GM23338 (cell line): ENCODE data around the gene MEMO1. TPM values are rescaled to one million over a fixed set of nuclear protein-coding genes. Genes with fewer than 3 reads are reported as not detected.
"Not testable (repeated sequence)": the region's sequence is repeated elsewhere in the genome, so short reads cannot be mapped to it uniquely, and the experiment has no call there.

ENCODE experiments used
- ATAC-seq: fragments of 200-7000 bp; cut with Tn5 transposase; 3 replicates; pipeline ENCODE4 v1.9.1; 2020
- DNase-seq: peaks from one replicate; pipeline ENCODE4 v3.0.0-alpha.2; 2015; ENCODE audit warnings: low spot score
- H2AFZ ChIP-seq: fragments of 200-600 bp; sonication (generic); 2 replicates; pipeline ENCODE4 v1.8.0; 2016; ENCODE audit warnings: antibody characterized with exemption, mild to moderate bottlenecking, moderate library complexity
- H3F3A ChIP-seq: fragments of 200-600 bp; sonication (generic); replicated peaks from 2 replicates; pipeline ENCODE4 v1.8.0; 2017; ENCODE audit warnings: antibody characterized with exemption, mixed run types, low read depth
- H3K27ac ChIP-seq: fragments of 200-600 bp; sonication (generic); 2 replicates; pipeline ENCODE4 v1.6.1; 2016; ENCODE audit warnings: low read depth
- H3K27me3 ChIP-seq: fragments of 200-600 bp; sonication (generic); 2 replicates; pipeline ENCODE4 v1.8.0; 2016; ENCODE audit warnings: mild to moderate bottlenecking, mixed run types, moderate library complexity; ENCODE audit not compliant: insufficient read depth
- H3K36me3 ChIP-seq: fragments of 200-600 bp; sonication (generic); 2 replicates; pipeline ENCODE4 v1.8.0; 2016; ENCODE audit warnings: mild to moderate bottlenecking; ENCODE audit not compliant: insufficient read depth
- H3K4me1 ChIP-seq: fragments of 200-600 bp; sonication (generic); 2 replicates; pipeline ENCODE4 v1.8.0; 2016; ENCODE audit warnings: mild to moderate bottlenecking, moderate library complexity; ENCODE audit not compliant: insufficient read depth
- H3K4me2 ChIP-seq: fragments of 200-600 bp; sonication (generic); 2 replicates; pipeline ENCODE4 v1.7.1; 2017; ENCODE audit warnings: mixed run types
- H3K4me3 ChIP-seq: fragments of 200-600 bp; sonication (generic); 2 replicates; pipeline ENCODE4 v1.6.1; 2016; ENCODE audit warnings: mixed run types
- H3K79me2 ChIP-seq: fragments of 200-600 bp; sonication (generic); replicated peaks from 2 replicates; pipeline ENCODE4 v1.8.0; 2017; ENCODE audit warnings: mild to moderate bottlenecking; ENCODE audit not compliant: insufficient read depth
- H3K9me2 ChIP-seq: fragments of 200-600 bp; sonication (generic); 2 replicates; pipeline ENCODE4 v1.8.0; 2017; ENCODE audit not compliant: insufficient read depth
- H4K20me1 ChIP-seq: fragments of 200-600 bp; sonication (generic); replicated peaks from 2 replicates; pipeline ENCODE4 v1.8.0; 2017; ENCODE audit warnings: mild to moderate bottlenecking; ENCODE audit not compliant: insufficient read depth
- H3K27ac Mint-ChIP-seq: 2 replicates; pipeline ENCODE4 v1.8.0; 2020; ENCODE audit warnings: inconsistent platforms, mild to moderate bottlenecking, moderate library complexity, mixed read lengths
- H3K27me3 Mint-ChIP-seq: 3 replicates; pipeline ENCODE4 v1.8.0; 2022; ENCODE audit warnings: low read depth, mild to moderate bottlenecking, moderate library complexity, mixed read lengths, inconsistent platforms; ENCODE audit not compliant: insufficient read depth, poor library complexity
- H3K36me3 Mint-ChIP-seq: 3 replicates; pipeline ENCODE4 v1.8.0; 2021; ENCODE audit warnings: low read depth, mild to moderate bottlenecking, inconsistent platforms, moderate library complexity, mixed read lengths
- H3K4me1 Mint-ChIP-seq: 3 replicates; pipeline ENCODE4 v1.8.0; 2020; ENCODE audit warnings: mild to moderate bottlenecking, inconsistent platforms, mixed read lengths
- H3K4me3 Mint-ChIP-seq: 3 replicates; pipeline ENCODE4 v1.8.0; 2021; ENCODE audit warnings: moderate library complexity, mild to moderate bottlenecking, inconsistent platforms, mixed read lengths
- H3K9me3 Mint-ChIP-seq: 3 replicates; pipeline ENCODE4 v1.8.0; 2020; ENCODE audit warnings: moderate library complexity, mild to moderate bottlenecking, inconsistent platforms, mixed read lengths
- ETS1 ChIP-seq: IDR thresholded peaks from 2 replicates; pipeline ENCODE4 v1.6.1; 2016; ENCODE audit warnings: antibody characterized with exemption
- EZH2 ChIP-seq: fragments of 200-600 bp; sonication (generic); IDR thresholded peaks from one replicate; pipeline ENCODE4 v1.8.0; 2017; ENCODE audit warnings: antibody characterized with exemption, mild to moderate bottlenecking, low read depth; ENCODE audit not compliant: unreplicated experiment
- JUNB ChIP-seq: IDR thresholded peaks from one replicate; pipeline ENCODE4 v1.6.1; 2016; ENCODE audit warnings: antibody characterized with exemption; ENCODE audit not compliant: unreplicated experiment
- POLR2AphosphoS5 ChIP-seq: IDR thresholded peaks from 2 replicates; pipeline ENCODE4 v1.6.1; 2016; ENCODE audit warnings: antibody characterized with exemption, low read depth
- REST ChIP-seq: IDR thresholded peaks from one replicate; pipeline ENCODE4 v1.6.1; 2018; ENCODE audit warnings: antibody characterized with exemption; ENCODE audit not compliant: unreplicated experiment
- ZNF462 ChIP-seq: fragments of 250-450 bp; sonication (Bioruptor Pico); IDR thresholded peaks from 2 replicates; pipeline ENCODE4 v1.5.0; 2020; ENCODE audit warnings: mild to moderate bottlenecking, moderate library complexity
- polyA plus RNA-seq: library from polyadenylated mRNA; unstranded; fragments of >200 nt; fragmentation: Nextera tagmentation; extraction: Ambion mirVana; gene quantifications from 2 replicates; pipeline ENCODE4 v1.2.1, GENCODE V29; 2016
- total RNA-seq: library from RNA; depleted of rRNA; stranded (reverse); fragments of >200 nt; shearing (Covaris generic); gene quantifications from 2 replicates; pipeline ENCODE4 v1.2.3, GENCODE V29; 2014

Gene MEMO1
- total and polyA plus RNA-seq, 2 experiments from 2014 or later: 39.1 to 67.0 TPM

- H3K27me3 Mint-ChIP-seq, H3F3A ChIP-seq, H3K4me2 ChIP-seq, H3K4me1 ChIP-seq, H3K9me3 Mint-ChIP-seq, H3K36me3 ChIP-seq, H3K27ac Mint-ChIP-seq, H3K27me3 ChIP-seq, H2AFZ ChIP-seq, H3K27ac ChIP-seq, H3K9me2 ChIP-seq: not testable (repeated sequence)
- Mint-ChIP-seq H3K4me1 (peaks cover 37% of the 10 kb centered on the region), H3K36me3 (peaks cover 19% of the 10 kb centered on the region), H3K4me3 (peak overlapping the region; percentile 49; the same call in 2 of the 3 replicates)
- Histone ChIP-seq H3K79me2 (peaks cover 43% of the 10 kb centered on the region), H4K20me1 (peaks cover 31% of the 10 kb centered on the region), H3K4me3 (peak overlapping the region; percentile 41; the same call in 1 of the 2 replicates)
- peak; percentile 57 for ATAC-seq
- peak; percentile 27 for DNase-seq
Observed at GRCh38 chr2:32010280-32010669, 533 bp downstream of the MEMO1 start.

GRCh38 chr2:32009516-32010256 lies 1.1 kb downstream of the MEMO1 start:
- H3F3A ChIP-seq: no peaks in the 10 kb centered on the region
- peaks cover 39% of the 10 kb centered on the region for H3K4me1 Mint-ChIP-seq
- peaks cover 49% of the 10 kb centered on the region for H3K79me2 ChIP-seq
- H3K4me1 ChIP-seq: peaks cover 10% of the 10 kb centered on the region
- H3K27me3 Mint-ChIP-seq: peaks cover 4% of the 10 kb centered on the region
- H3K9me3 Mint-ChIP-seq: no peaks in the 10 kb centered on the region
- no peak overlapping the region for H2AFZ ChIP-seq
- no peaks in the 10 kb centered on the region for H3K9me2 ChIP-seq
- peak overlapping the region; percentile 93 for H3K4me3 ChIP-seq
- H3K27me3 ChIP-seq: no peaks in the 10 kb centered on the region
- peak overlapping the region; percentile 94 for H3K4me3 Mint-ChIP-seq
- peak; percentile 50 for DNase-seq
- no peak for TF ChIP-seq REST
- TF ChIP-seq ETS1: no peak
- TF ChIP-seq EZH2: no peak
- TF ChIP-seq JUNB: no peak
- TF ChIP-seq ZNF462 (CRISPR knock-in tag): no peak
- TF ChIP-seq POLR2AphosphoS5: no peak
- H3K27ac Mint-ChIP-seq: no peak overlapping the region
- H3K36me3 ChIP-seq: no peaks in the 10 kb centered on the region
- peaks cover 15% of the 10 kb centered on the region for H3K36me3 Mint-ChIP-seq
- no peak overlapping the region for H3K27ac ChIP-seq
- peak; percentile 5; the same call in 2 of the 3 replicates for ATAC-seq
- peaks cover 31% of the 10 kb centered on the region for H4K20me1 ChIP-seq
- H3K4me2 ChIP-seq: peak overlapping the region; percentile 78
